CD4-positive, alpha-beta T cell (primary cell): Measurements from ENCODE around the gene PILRA. TPM values are rescaled to one million over a fixed set of nuclear protein-coding genes. Genes with fewer than 3 reads are reported as not detected.

Experiments
- ATAC-seq: fragments of 200-7000 bp; cut with Tn5 transposase; one replicate; pipeline ENCODE4 v1.10.0; 2022; ENCODE audit warnings: mild to moderate bottlenecking; ENCODE audit not compliant: poor library complexity
- CTCF ChIA-PET: fragments of 350-600 bp; sonication (Branson Sonifier 250); formaldehyde crosslinking; loops from one replicate; lab custom pipeline; 2021; ENCODE audit warnings: antibody characterized with exemption, inconsistent platforms; lab: Charles Lee
- POLR2A ChIA-PET: fragments of 350-600 bp; sonication (Branson Sonifier 250); formaldehyde crosslinking; loops from one replicate; lab custom pipeline; 2021; ENCODE audit warnings: antibody characterized with exemption, inconsistent platforms; lab: Charles Lee
- DNase-seq, 14 experiments: peaks; one replicate each; pipeline ENCODE4 v3.0.0-alpha.2; 2013 to 2020; ENCODE audit warnings: mixed read lengths in 2 of 14
- H3K27ac ChIP-seq, 2 donors: one replicate each; pipeline versions ENCODE4 v1.5.1 to v1.7.0; 2013; ENCODE audit warnings: low read length in 2 of 2, low read depth in 1 of 2, mild to moderate bottlenecking in 1 of 2
- H3K27me3 ChIP-seq, 2 experiments: 1 replicate in 1 of 2; 2 replicates in 1 of 2; pipeline versions ENCODE4 v1.6.1 to v1.7.0; 2013; ENCODE audit warnings: low read length in 2 of 2, control low read depth in 1 of 2, mild to moderate bottlenecking in 1 of 2, moderate library complexity in 1 of 2; ENCODE audit not compliant: insufficient read depth in 2 of 2, control insufficient read depth in 1 of 2
- H3K36me3 ChIP-seq: one replicate; pipeline ENCODE4 v1.6.1; 2013; ENCODE audit warnings: low read length, control low read depth; ENCODE audit not compliant: insufficient read depth
- H3K4me1 ChIP-seq: one replicate; pipeline ENCODE4 v1.6.1; 2013; ENCODE audit warnings: low read length, control low read depth; ENCODE audit not compliant: insufficient read depth
- H3K4me3 ChIP-seq: one replicate; pipeline ENCODE4 v1.5.1; 2013; ENCODE audit warnings: mild to moderate bottlenecking, low read length, moderate library complexity
- H3K9me3 ChIP-seq, 2 experiments: 1 replicate in 1 of 2; 2 replicates in 1 of 2; pipeline versions ENCODE4 v1.6.1 to v1.7.0; 2013; ENCODE audit warnings: low read length in 2 of 2, mild to moderate bottlenecking in 2 of 2, control low read depth in 1 of 2, moderate library complexity in 1 of 2; ENCODE audit not compliant: control insufficient read depth in 1 of 2, insufficient read depth in 1 of 2
- H3K27ac Mint-ChIP-seq: one replicate; pipeline ENCODE4 v1.8.0; 2020; ENCODE audit warnings: mixed read lengths
- H3K27me3 Mint-ChIP-seq: one replicate; pipeline ENCODE4 v1.8.0; 2021; ENCODE audit warnings: mixed read lengths
- H3K36me3 Mint-ChIP-seq: one replicate; pipeline ENCODE4 v1.8.0; 2021; ENCODE audit warnings: low read depth, mixed read lengths
- H3K4me1 Mint-ChIP-seq: one replicate; pipeline ENCODE4 v1.8.0; 2021; ENCODE audit warnings: low read depth, mixed read lengths
- H3K4me3 Mint-ChIP-seq: one replicate; pipeline ENCODE4 v1.8.0; 2020; ENCODE audit warnings: mild to moderate bottlenecking, mixed read lengths
- H3K9me3 Mint-ChIP-seq: one replicate; pipeline ENCODE4 v1.8.0; 2020; ENCODE audit warnings: mixed read lengths
- intact Hi-C, 2 experiments: fragments of 100-400 bp; cut with DNase I in 1 of 2; cut with micrococcal nuclease in 1 of 2; formaldehyde crosslinking; loops; one replicate each; pipeline versions ENCODE4 v1.15.1 to v1.9.0; 2023 to 2025; cut with DNase I, micrococcal nuclease
- total RNA-seq, 174 experiments: library from RNA in 2 of 174; stranded (reverse) in 2 of 174; gene quantifications; one replicate each; pipeline ENCODE4 v1.2.3 and lab custom pipeline; 2021 to 2026
- TF ChIP-seq, protein P1 (sequence below): fragments of 200-600 bp; IDR thresholded peaks from one replicate; pipeline ENCODE4 v1.8.0; 2022; ENCODE audit warnings: antibody characterized with exemption, mild to moderate bottlenecking

The PILRA gene
- total RNA-seq, 2 experiments from 2014 or later: 4.6 to 5.3 TPM

- no peaks in the 10 kb centered on the region for H3K27me3 ChIP-seq
- H3K4me3 Mint-ChIP-seq: peak overlapping the region; percentile 100
- TF ChIP-seq, protein P1, sequence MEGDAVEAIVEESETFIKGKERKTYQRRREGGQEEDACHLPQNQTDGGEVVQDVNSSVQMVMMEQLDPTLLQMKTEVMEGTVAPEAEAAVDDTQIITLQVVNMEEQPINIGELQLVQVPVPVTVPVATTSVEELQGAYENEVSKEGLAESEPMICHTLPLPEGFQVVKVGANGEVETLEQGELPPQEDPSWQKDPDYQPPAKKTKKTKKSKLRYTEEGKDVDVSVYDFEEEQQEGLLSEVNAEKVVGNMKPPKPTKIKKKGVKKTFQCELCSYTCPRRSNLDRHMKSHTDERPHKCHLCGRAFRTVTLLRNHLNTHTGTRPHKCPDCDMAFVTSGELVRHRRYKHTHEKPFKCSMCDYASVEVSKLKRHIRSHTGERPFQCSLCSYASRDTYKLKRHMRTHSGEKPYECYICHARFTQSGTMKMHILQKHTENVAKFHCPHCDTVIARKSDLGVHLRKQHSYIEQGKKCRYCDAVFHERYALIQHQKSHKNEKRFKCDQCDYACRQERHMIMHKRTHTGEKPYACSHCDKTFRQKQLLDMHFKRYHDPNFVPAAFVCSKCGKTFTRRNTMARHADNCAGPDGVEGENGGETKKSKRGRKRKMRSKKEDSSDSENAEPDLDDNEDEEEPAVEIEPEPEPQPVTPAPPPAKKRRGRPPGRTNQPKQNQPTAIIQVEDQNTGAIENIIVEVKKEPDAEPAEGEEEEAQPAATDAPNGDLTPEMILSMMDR: no peak
- H3K27ac Mint-ChIP-seq: peak overlapping the region; percentile 100
- peaks cover 11% of the 10 kb centered on the region for H3K27me3 Mint-ChIP-seq
- intact Hi-C loops: loop anchor here (1.0 to 5.0 kb wide), 4 partner anchors 7 to 512 kb away; partner anchors contain the start of genes PPP1R35 (in 1 of the 2) and TRIM4 (in 1 of the 2)
- ChIA-PET CTCF (interaction anchor here (1.0 to 1.1 kb wide), 2 partner anchors 239 to 277 kb away, joined by 3 to 4 read pairs; partner anchors contain the start of gene POP7), POLR2A (interaction anchor here (0.6 to 3.9 kb wide), 58 partner anchors 9 to 1997 kb away, joined by 3 to 91 read pairs (median 7); partner anchors contain the start of genes AGFG2, AP4M1, BUD31 and CNPY4)
- H3K4me3 ChIP-seq: peak overlapping the region; percentile 96
- DNase-seq (peak; percentile 100), ATAC-seq (peak; percentile 60)
- peaks cover 47% of the 10 kb centered on the region for H3K4me1 Mint-ChIP-seq
- no peaks in the 10 kb centered on the region for H3K9me3 Mint-ChIP-seq
- peaks cover 26% of the 10 kb centered on the region for H3K36me3 ChIP-seq
- peaks cover 53% of the 10 kb centered on the region for H3K36me3 Mint-ChIP-seq
- H3K27ac ChIP-seq: peak overlapping the region; percentile 100
- H3K4me1 ChIP-seq: peaks cover 56% of the 10 kb centered on the region
- H3K9me3 ChIP-seq: no peaks in the 10 kb centered on the region
These were observed 55.8 kb downstream of the PILRA start for GRCh38 chr7:100428967-100429636.

DNA sequence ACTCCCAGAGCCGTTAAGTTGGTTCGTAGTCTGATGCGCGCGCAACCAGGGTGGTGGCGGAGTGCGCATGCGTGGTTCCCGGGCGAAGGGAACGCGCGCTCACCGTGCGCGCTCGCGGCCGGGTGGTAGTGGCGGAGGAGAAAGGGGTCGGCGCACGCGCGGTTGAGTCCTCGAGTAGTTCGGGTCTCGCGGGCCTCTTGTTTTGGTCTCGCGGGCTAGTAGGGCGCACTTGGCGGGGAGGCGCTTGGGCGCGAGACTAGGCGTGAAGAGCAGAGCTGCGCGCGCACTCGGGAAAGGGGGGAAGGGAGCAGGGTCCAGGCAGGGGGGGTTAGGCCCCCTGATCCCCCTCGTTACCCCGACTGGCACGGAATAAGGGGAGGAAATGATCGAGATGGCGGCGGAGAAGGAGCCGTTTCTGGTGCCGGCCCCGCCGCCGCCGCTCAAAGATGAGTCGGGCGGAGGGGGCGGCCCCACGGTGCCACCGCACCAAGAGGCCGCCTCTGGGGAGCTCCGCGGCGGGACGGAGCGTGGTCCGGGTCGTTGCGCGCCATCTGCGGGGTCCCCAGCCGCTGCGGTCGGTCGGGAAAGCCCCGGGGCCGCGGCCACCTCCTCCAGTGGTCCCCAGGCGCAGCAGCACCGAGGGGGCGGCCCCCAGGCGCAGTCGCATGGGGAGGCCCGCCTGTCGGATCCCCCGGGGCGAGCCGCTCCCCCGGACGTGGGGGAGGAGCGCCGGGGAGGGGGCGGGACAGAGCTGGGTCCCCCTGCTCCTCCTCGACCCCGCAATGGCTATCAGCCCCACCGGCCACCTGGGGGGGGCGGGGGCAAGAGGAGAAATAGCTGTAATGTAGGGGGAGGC lies 56.6 kb downstream of the PILRA start, which contains the start of gene MEPCE:
Gene MEPCE, plus strand, starts transcription at position 195 of the 856 bp plus-strand sequence. Its CDS starts 188 bp downstream, at position 383.
- intact Hi-C loops: loop anchor here in 1 of 2 experiments (5.0 to 10.0 kb wide), 4 partner anchors 83 to 825 kb away; partner anchors contain the start of gene TRIM4
- TF ChIP-seq, protein P1: no peak
- Histone ChIP-seq H3K9me3 (no peaks in the 10 kb centered on the region), H3K36me3 (peaks cover 26% of the 10 kb centered on the region), H3K4me1 (peaks cover 63% of the 10 kb centered on the region), H3K4me3 (peak within 1 kb of the TSS; percentile 96), H3K27ac (peak within 1 kb of the TSS; percentile 100), H3K27me3 (no peaks in the 10 kb centered on the region)
- DNase-seq (peak; percentile 94 to 99 (median 97)), ATAC-seq (peak; percentile 39)
- peaks cover 55% of the 10 kb centered on the region for H3K4me1 Mint-ChIP-seq
- ChIA-PET CTCF (interaction anchor here (1.0 to 1.2 kb wide), 2 partner anchors 130 to 240 kb away, joined by 3 read pairs; no protein-coding TSS in a partner anchor), POLR2A (interaction anchor here (0.6 to 3.9 kb wide), 52 partner anchors 9 to 1996 kb away, joined by 3 to 91 read pairs (median 7); partner anchors contain the start of genes AGFG2, AP4M1, BUD31 and CNPY4)
- no peaks in the 10 kb centered on the region for H3K9me3 Mint-ChIP-seq
- peaks cover 11% of the 10 kb centered on the region for H3K27me3 Mint-ChIP-seq
- H3K4me3 Mint-ChIP-seq: peak within 1 kb of the TSS; percentile 100
- peaks cover 61% of the 10 kb centered on the region for H3K36me3 Mint-ChIP-seq
- H3K27ac Mint-ChIP-seq: peak within 1 kb of the TSS; percentile 100
